Renal cortical epithelial cell (primary cell): ENCODE measurements around the gene SLFN12L. TPM values are rescaled to one million over a fixed set of nuclear protein-coding genes. Genes with fewer than 3 reads are reported as not detected.
"Not testable (repeated sequence)": the region's sequence is repeated elsewhere in the genome, so short reads cannot be mapped to it uniquely, and the experiment has no call there.

Experiments used
- DNase-seq: peaks from one replicate; pipeline ENCODE4 v3.0.0-alpha.2; 2011; ENCODE audit warnings: low read depth
- total RNA-seq: library from RNA; depleted of rRNA; stranded (reverse); fragments of >200 nt; gene quantifications from 2 replicates; pipeline ENCODE4 v1.2.3, GENCODE V29; 2014

Gene SLFN12L
- total RNA-seq = 0.05 TPM in 1 of 2 replicates, not detected in the other

DNA sequence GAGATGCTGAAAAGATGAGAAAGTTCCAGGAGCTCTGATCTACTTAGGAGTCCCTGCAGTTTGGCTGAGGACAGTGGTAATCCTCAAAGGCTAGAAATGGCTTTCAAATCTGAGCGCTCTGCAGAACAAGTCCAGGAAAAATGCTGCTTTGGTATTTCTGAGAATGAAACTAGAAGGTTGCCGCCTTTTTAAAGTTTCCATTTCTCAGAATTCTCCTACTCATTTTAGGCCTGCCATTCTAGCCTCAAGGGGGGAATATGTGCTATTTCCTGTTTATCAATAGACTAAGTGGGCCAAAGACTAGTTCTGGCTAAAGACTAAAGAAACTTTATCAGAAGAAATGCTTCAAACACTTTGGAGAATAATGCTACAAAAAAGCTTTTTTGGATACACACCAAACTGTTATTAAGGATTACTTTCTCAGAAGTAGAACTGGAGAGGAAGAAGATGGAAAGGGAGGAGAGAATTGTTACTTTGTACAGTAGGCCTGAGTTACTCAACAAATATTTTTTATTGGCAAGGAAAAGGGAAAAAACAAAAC lies at the start of gene SLFN12L:
Gene SLFN12L (minus strand): TSS at position 78 of the 541 bp plus-strand sequence. CDS start 15,314 bp downstream, outside the sequence.
- DNase-seq = no peak

- no peak for DNase-seq
These were observed 49.1 kb upstream of the SLFN12L start for GRCh38 chr17:35586569-35587073.

GRCh38 chr17:35584061-35584460 lies 46.6 kb upstream of the SLFN12L start:
- no peak for DNase-seq

DNA sequence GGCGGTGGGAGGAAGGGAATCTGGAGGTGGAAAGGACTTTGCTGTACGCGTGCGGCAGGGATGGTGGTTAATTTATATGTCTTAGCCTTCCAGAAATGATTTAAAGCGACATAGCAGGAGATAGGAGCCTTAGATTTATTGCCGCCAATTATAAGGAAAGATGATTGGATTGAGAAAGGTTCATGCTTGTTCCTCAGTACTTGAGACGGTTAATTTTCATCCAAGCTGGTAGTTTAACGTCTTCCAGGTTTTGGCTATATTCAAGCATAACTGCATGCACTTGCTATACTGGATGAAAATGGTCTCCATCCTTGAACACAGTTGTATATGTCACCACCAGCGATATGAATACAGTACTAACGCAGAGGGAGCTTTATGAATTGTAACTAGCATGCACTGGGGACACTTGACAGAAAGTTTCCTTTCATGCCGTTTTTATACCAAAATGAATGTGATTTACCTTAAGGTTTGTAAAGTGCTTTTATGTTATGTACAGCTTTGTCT lies 41.5 kb upstream of the SLFN12L start:
- peak; percentile 7 for DNase-seq

DNA sequence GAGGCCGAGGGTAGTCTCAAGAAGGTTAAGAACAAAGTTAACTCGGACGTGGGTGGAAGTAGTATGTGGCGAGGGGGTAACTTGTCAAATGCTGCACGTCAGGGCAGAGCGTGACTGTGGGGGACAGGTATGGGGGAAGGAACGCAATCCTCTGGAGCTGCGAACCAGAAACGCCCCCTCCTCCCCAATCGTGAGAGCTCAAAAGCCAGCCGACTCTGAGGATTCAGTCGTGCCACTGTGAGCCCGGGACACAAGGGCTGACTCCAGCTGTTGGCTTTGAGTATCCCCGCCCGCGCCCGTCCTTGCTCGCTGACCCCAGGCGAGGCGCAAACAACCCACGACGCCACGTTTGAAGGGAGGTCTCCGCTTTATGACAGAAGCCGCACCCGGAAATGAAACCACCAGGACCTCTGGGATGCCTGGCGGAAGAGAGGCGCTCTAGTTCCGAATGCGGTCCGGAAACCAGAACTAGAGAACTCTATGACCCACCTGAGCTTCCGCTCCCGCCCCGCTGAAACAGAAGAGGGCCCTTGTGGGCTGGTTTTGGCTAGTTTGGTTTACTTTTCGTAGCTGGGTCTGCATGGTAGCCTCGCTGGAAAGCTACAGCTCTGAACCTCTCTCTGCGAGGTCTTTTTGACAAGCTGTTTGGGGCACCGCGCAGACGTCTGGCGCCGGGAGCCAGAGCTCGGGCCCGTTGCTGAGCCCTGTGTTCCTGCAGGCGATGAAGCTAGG lies 40.9 kb upstream of the SLFN12L start, which contains the start of gene PEX12:
Gene PEX12 (minus strand): TSS at position 375 of the 732 bp plus-strand sequence. CDS start 550 bp downstream, outside the sequence.
- peak; percentile 89 for DNase-seq

DNA sequence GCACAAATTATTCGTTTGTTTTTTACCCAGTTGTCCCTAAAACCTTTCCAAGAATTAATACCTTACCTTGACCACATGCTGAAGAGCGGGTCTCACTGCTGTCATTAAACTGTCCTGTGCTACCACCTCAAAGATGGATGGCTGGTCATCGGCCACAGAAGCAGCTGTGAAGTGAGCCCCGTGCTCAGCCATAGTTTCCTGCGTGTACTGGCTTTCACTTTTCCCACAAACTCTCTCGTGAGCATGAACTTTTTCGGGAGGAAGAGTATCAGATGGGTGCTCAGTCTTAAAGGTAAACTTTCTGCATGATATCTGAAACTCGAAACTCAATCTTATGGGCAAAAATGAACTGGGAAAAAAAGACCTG lies 40.3 kb upstream of the SLFN12L start:
- DNase-seq = no peak

GRCh38 chr17:35575759-35576158 lies 38.3 kb upstream of the SLFN12L start:
- DNase-seq = no peak

- no peak for DNase-seq
These were observed 31.9 kb upstream of the SLFN12L start for GRCh38 chr17:35569405-35569804.

- DNase-seq = peak; percentile 47
These were observed 31.1 kb upstream of the SLFN12L start for GRCh38 chr17:35568561-35568960.

GRCh38 chr17:35566968-35567367 lies 29.5 kb upstream of the SLFN12L start:
- DNase-seq = no peak

GRCh38 chr17:35563181-35563580 lies 25.7 kb upstream of the SLFN12L start:
- DNase-seq = not testable (repeated sequence)

DNA sequence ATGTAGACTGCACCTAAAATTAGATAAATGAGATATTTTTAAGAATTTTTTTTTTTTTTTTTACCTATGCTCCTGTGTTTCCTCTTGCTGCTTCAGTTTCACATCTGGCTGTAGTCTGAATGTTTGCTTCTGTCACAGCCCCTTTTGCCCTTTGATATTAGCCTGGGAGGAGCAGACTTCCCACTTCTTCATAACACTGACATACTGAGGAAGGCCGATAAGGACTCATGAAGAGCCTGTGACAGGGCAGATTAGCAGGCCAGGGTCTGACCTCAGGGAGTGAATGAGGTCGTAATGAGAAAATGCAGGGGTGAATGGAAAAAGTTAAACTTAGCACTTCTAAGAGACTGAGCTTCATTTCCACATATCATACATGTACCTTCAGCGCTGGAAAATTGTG lies 23.2 kb upstream of the SLFN12L start, which contains the start of gene SLFN14:
Gene SLFN14 (minus strand): TSS at position 117 of the 400 bp plus-strand sequence. CDS start 2,757 bp downstream, outside the sequence.
- no peak for DNase-seq

DNA sequence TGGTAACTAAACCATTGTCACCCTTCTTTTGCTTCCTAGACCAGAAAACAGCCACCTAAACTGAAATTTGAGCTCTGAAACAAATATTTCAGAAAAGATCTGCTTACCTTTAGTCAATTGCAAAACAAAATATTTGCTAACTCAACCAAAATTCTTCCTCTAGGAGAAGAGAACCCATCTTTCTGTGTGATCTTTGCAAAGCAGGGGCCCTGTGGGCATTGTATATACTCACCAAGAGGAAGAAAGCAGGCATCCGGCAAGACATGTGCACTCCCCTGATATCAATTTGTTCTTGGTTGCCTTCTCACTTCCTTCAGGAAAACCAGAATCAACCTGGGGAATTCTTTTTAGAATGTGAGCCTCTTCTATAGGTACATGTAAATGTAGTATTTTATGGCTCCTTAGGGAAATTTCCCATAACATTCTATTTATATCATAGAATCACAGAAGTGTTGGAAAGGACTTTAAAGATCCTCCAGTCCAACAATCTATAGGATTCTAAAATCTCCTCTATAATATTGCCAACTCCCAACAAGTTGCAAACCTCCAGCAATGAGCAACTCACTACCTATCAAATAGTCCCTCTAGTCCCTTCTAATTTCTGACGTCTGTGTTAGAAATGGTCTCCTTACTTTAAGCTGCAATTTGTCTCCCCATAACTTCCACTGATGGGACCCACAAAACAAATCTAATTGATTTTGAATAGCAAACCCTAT lies 22.2 kb upstream of the SLFN12L start:
- DNase-seq = no peak

DNA sequence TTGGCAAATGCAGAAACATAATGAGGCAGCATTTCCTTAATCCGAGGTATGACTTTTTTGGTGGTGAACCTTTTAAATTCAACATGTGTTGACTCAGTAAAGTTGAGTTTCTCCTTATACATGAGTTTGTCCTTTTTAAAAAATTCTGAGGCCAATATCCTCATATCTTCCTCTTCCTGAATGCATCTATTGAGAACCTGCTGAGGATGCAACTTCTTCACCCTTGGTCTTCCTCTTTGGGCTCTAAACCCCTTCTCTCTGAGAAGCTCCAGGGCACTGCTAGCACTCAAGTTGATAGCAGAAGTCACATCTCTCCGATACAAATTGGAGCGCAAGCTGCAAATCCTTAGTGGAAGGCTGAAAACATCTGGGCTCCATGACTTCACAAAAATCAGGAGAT lies 19.9 kb upstream of the SLFN12L start:
- DNase-seq = no peak

GRCh38 chr17:35555691-35556090 lies 18.2 kb upstream of the SLFN12L start:
- no peak for DNase-seq

DNA sequence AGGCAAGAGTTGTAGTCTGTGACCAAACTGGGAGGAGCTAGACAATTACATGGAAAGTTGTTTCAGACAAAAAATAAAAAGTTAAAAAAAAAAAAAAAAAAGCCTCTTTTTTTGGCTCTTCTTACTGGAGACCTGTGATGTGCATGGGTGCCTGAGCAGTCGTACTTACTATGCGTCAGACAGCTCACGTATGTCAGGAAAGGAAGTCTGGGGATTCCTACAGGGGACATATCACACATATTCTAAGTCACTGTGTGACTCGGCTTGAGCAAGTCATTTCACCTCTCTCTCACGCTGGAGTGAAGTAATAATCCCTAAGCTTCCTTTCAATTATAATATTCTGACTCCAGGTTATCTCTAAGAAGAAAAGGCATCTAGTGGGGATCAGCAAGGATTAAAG lies 17.2 kb upstream of the SLFN12L start:
- no peak for DNase-seq

- no peak for DNase-seq
These were observed 15.8 kb upstream of the SLFN12L start for GRCh38 chr17:35553310-35553709.

DNA sequence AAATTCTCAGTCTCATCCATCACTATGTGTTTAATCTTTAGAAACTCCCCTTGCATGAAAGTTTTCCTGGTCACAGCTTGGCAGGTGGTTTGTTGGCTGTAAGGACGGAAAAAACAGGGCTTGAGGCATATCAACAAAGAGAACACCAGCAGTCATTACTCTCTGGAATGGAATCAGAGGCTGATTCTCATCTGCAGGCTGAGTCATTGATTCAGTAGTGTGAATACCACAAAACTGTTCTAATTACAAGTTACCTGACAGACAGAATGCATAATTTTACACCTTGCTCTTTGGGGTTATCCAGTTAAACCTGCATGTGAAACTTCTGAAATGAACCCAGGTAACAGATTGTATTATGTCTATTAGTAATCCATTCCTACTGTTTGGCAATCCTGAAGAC lies 11.5 kb upstream of the SLFN12L start:
- peak; percentile 7 for DNase-seq

- no peak for DNase-seq
These were observed 10.8 kb upstream of the SLFN12L start for GRCh38 chr17:35548208-35548810.

DNA sequence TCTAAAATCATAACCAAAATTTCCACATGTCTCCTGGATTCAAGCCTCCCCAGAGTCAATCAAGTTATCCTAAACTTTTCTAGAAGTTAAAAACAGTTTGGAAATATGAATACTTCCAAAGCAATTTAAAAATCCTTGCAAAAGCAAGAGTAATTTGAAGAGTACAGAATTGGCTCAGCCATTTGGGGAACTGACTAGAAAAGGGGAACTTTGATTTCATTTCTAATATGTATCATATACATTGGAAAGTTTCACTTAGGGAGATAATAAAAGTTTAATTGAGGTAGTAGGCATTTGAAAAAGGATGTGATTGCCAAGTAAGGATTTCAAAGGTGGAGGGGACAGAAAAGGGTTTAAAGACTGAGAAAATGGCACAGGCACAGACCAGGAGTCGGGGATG lies 9.0 kb upstream of the SLFN12L start:
- DNase-seq = no peak

GRCh38 chr17:35545150-35545549 lies 7.7 kb upstream of the SLFN12L start:
- no peak for DNase-seq

- DNase-seq = no peak
These were observed 6.4 kb upstream of the SLFN12L start for GRCh38 chr17:35543856-35544255.
